Measurements from ENCODE around the gene MACROD2. TPM values are rescaled to one million over a fixed set of nuclear protein-coding genes. Genes with fewer than 3 reads are reported as not detected.

Gene MACROD2
- total and polyA plus RNA-seq, 8 donors = 0.78 to 31.3 (median 10.9) TPM; not detected in 1

DNA sequence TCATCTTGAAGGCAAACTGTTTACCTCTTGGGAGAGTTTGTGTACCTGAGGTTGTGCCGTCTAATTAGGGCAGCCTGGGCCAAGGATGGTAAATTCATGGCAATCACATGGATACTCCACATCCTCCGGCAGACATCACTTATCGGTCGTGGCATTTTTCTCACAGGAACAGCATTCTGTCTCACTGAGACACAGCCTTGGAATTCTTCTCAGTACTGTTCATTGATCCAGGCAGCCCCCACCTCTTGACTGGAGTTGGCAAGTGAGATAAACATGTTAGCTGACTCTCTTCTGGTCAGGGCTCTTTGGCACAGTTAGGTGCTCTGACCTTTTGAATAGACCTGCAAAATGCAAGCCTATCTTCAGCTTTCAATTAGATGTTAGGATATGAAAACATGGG lies 853.5 kb downstream of the MACROD2 start:
- DNase-seq = no peak
- Histone ChIP-seq H3K9me3 (no peaks in the 10 kb centered on the region), H3K4me3 (no peak overlapping the region), H3K27ac (no peak overlapping the region), H3K27me3 (no peaks in the 10 kb centered on the region), H3K36me3 (no peaks in the 10 kb centered on the region), H3K4me1 (no peaks in the 10 kb centered on the region)
- intact Hi-C loops (cut with DNase I; ENCODE audit: low total_unique reads) = no loop called here
- no peak for TF ChIP-seq POLR2A (IDR thresholded peaks at IDR 0.05)
- TF ChIP-seq EP300 (IDR thresholded peaks at IDR 0.05) = no peak
- TF ChIP-seq CTCF (IDR thresholded peaks at IDR 0.05) = no peak
- TF ChIP-seq POLR2AphosphoS5 (IDR thresholded peaks at IDR 0.05) = no peak
- WGBS, 5 donors = 80 to 95% (median 86%) methylated on average over 4 of the region's 4 CpGs

- H3K9me3 ChIP-seq = no peaks in the 10 kb centered on the region
- H3K4me3 ChIP-seq = no peak overlapping the region
- intact Hi-C loops (cut with DNase I; ENCODE audit: low total_unique reads) = no loop called here
- no peaks in the 10 kb centered on the region for H3K36me3 ChIP-seq
- peaks cover 0 to 3% (median 1%) of the 10 kb centered on the region in 4 donors for H3K4me1 ChIP-seq
- H3K27me3 ChIP-seq = no peaks in the 10 kb centered on the region
- WGBS, 5 donors = 85 to 88% (median 88%) methylated on average over 2 of the region's 2 CpGs
- TF ChIP-seq POLR2AphosphoS5 (IDR thresholded peaks at IDR 0.05) = no peak
- H3K27ac ChIP-seq = no peak overlapping the region
- no peak for DNase-seq
Measured at GRCh38 chr20:14853079-14853478, 857.8 kb downstream of the MACROD2 start.

DNA sequence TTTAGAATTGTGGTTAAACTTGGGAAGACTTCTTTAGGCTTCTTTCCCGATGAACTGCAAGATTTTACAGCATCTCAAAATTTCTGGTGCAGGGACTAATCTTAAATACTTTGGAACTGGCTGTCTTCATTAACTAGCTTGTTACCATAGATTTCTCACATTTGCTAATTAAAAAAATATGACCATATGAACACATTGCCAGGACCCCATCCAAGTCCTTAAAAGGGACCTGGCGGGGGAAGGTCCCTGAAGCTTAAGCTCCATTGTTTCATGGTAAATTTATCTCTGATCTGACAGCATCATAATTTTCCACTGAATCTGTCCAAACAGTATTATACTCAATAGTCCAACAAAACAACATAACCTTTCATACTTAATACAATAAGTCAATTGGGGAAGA lies 859.9 kb downstream of the MACROD2 start:
- H3K4me3 ChIP-seq = no peak overlapping the region
- DNase-seq = no peak
- TF ChIP-seq EP300 (IDR thresholded peaks at IDR 0.05) = no peak
- no peak for TF ChIP-seq POLR2A (IDR thresholded peaks at IDR 0.05)
- no peak for TF ChIP-seq CTCF (IDR thresholded peaks at IDR 0.05)
- TF ChIP-seq POLR2AphosphoS5 (IDR thresholded peaks at IDR 0.05) = no peak
- H3K4me1 ChIP-seq = peaks cover 0 to 4% (median 2%) of the 10 kb centered on the region in 4 donors
- H3K36me3 ChIP-seq = no peaks in the 10 kb centered on the region
- 89 to 98% (median 96%) methylated on average over 2 of the region's 2 CpGs for WGBS, 5 donors
- H3K9me3 ChIP-seq = no peaks in the 10 kb centered on the region
- no peaks in the 10 kb centered on the region for H3K27me3 ChIP-seq
- no peak overlapping the region for H3K27ac ChIP-seq
- intact Hi-C loops (cut with DNase I; ENCODE audit: low total_unique reads) = no loop called here

- Histone ChIP-seq H3K36me3 (no peaks in the 10 kb centered on the region), H3K9me3 (no peaks in the 10 kb centered on the region), H3K27me3 (no peaks in the 10 kb centered on the region)
Measured at GRCh38 chr20:14859627-14860026, 864.3 kb downstream of the MACROD2 start.

More at GRCh38 chr20:14859627-14860026, 864.3 kb downstream of the MACROD2 start:
- no peak for TF ChIP-seq EP300 (IDR thresholded peaks at IDR 0.05)
- TF ChIP-seq POLR2AphosphoS5 (IDR thresholded peaks at IDR 0.05) = no peak
- no peak for TF ChIP-seq POLR2A (IDR thresholded peaks at IDR 0.05)
- no peak for TF ChIP-seq CTCF (IDR thresholded peaks at IDR 0.05)
- no peak overlapping the region for H3K4me3 ChIP-seq
- peaks cover 0 to 9% (median 3%) of the 10 kb centered on the region in 4 donors for H3K4me1 ChIP-seq
- intact Hi-C loops (cut with DNase I; ENCODE audit: low total_unique reads) = no loop called here
- H3K27ac ChIP-seq = no peak overlapping the region
- DNase-seq = no peak
